ENCODE results near the gene NEK7.

The NEK7 gene

GRCh38 chr1:198171667-198172540 lies 15.1 kb downstream of the NEK7 start:
- H3K36me3 ChIP-seq, result no peaks in the 10 kb centered on the region
- DNase-seq, result no peak
- no peaks in the 10 kb centered on the region for H3K9me3 ChIP-seq
- H3K27me3 ChIP-seq, result no peaks in the 10 kb centered on the region
- peaks cover 19% of the 10 kb centered on the region for H3K4me1 ChIP-seq
- TF ChIP-seq, protein P1, sequence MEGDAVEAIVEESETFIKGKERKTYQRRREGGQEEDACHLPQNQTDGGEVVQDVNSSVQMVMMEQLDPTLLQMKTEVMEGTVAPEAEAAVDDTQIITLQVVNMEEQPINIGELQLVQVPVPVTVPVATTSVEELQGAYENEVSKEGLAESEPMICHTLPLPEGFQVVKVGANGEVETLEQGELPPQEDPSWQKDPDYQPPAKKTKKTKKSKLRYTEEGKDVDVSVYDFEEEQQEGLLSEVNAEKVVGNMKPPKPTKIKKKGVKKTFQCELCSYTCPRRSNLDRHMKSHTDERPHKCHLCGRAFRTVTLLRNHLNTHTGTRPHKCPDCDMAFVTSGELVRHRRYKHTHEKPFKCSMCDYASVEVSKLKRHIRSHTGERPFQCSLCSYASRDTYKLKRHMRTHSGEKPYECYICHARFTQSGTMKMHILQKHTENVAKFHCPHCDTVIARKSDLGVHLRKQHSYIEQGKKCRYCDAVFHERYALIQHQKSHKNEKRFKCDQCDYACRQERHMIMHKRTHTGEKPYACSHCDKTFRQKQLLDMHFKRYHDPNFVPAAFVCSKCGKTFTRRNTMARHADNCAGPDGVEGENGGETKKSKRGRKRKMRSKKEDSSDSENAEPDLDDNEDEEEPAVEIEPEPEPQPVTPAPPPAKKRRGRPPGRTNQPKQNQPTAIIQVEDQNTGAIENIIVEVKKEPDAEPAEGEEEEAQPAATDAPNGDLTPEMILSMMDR (IDR thresholded peaks at IDR 0.05; ENCODE audit: low read depth, low read length), result no peak
- H3K4me3 ChIP-seq (ENCODE audit: low read depth, low read length), result no peak overlapping the region

- Histone ChIP-seq H3K9me3 (no peaks in the 10 kb centered on the region), H3K4me1 (peaks cover 9% of the 10 kb centered on the region), H3K4me3 (ENCODE audit: low read depth, low read length) (no peak overlapping the region), H3K36me3 (no peaks in the 10 kb centered on the region), H3K27me3 (no peaks in the 10 kb centered on the region)
- no peak for DNase-seq
- TF ChIP-seq, protein P1 (IDR thresholded peaks at IDR 0.05; ENCODE audit: low read depth, low read length), result no peak
Observed at GRCh38 chr1:198173832-198174231, 17.0 kb downstream of the NEK7 start.

DNA sequence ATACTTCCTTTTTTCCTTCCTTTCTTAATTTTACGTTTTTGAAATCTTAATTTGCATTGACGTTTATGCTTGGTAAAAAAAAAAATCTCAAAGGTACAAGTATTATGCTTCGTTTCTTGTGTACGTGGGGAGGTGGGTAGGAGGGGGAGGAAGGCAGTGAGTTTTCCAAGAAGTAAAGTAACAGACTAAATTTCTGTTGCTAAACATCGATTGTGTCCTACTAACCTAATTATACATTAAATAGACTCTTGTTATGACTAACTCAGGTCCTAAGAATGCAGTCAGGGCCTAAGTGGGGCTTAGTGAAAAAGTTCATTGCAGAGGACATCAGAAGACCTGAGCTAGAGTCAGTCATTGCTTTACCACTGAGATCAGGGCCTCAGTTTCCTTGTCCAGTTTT lies 17.5 kb downstream of the NEK7 start:
- Histone ChIP-seq H3K4me1 (peaks cover 9% of the 10 kb centered on the region), H3K9me3 (no peaks in the 10 kb centered on the region), H3K36me3 (no peaks in the 10 kb centered on the region), H3K27me3 (no peaks in the 10 kb centered on the region), H3K4me3 (ENCODE audit: low read depth, low read length) (no peak overlapping the region)
- TF ChIP-seq, protein P1 (IDR thresholded peaks at IDR 0.05; ENCODE audit: low read depth, low read length), result no peak
- no peak for DNase-seq

- H3K9me3 ChIP-seq, result no peaks in the 10 kb centered on the region
- no peaks in the 10 kb centered on the region for H3K36me3 ChIP-seq
- DNase-seq, result no peak
- TF ChIP-seq, protein P1 (IDR thresholded peaks at IDR 0.05; ENCODE audit: low read depth, low read length), result no peak
- no peaks in the 10 kb centered on the region for H3K4me1 ChIP-seq
- H3K27me3 ChIP-seq, result no peaks in the 10 kb centered on the region
- H3K4me3 ChIP-seq (ENCODE audit: low read depth, low read length), result no peak overlapping the region
Observed at GRCh38 chr1:198175423-198176170, 18.8 kb downstream of the NEK7 start.

DNA sequence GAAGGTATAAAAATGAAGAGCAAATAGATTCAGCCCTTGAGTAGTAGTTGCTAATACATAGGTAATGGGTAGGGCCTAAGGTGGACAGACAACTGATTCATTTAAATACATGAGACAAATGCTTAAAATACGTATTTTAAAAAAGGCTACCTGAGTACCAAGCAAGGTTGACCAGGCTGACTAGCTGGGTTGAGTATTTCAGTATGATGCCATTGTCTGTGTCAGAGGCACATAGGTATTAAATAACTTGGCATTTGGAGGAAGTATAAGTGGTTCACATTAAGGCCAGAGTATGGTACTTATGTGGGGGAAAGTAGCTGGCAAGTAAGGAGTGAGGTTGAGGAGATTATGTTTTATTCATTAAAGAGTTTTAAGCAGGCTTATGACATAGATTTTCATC lies 19.4 kb downstream of the NEK7 start:
- no peak for DNase-seq
- no peaks in the 10 kb centered on the region for H3K36me3 ChIP-seq
- H3K9me3 ChIP-seq, result no peaks in the 10 kb centered on the region
- TF ChIP-seq, protein P1 (IDR thresholded peaks at IDR 0.05; ENCODE audit: low read depth, low read length), result no peak
- no peaks in the 10 kb centered on the region for H3K27me3 ChIP-seq
- no peak overlapping the region for H3K4me3 ChIP-seq (ENCODE audit: low read depth, low read length)
- H3K4me1 ChIP-seq, result no peaks in the 10 kb centered on the region

GRCh38 chr1:198177546-198177945 lies 20.7 kb downstream of the NEK7 start:
- Histone ChIP-seq H3K4me1 (no peaks in the 10 kb centered on the region), H3K27me3 (no peaks in the 10 kb centered on the region), H3K36me3 (no peaks in the 10 kb centered on the region), H3K4me3 (ENCODE audit: low read depth, low read length) (no peak overlapping the region), H3K9me3 (no peaks in the 10 kb centered on the region)
- DNase-seq, result no peak
- TF ChIP-seq, protein P1 (IDR thresholded peaks at IDR 0.05; ENCODE audit: low read depth, low read length), result no peak

Measured in BE2C (cell line).